Ascending aorta (tissue), 2 donors: Measurements from ENCODE around the gene TTYH3. TPM values are rescaled to one million over a fixed set of nuclear protein-coding genes. Genes with fewer than 3 reads are reported as not detected.

ENCODE experiments used
- DNase-seq, 2 donors: peaks; one replicate each; pipeline ENCODE4 v3.0.0-alpha.2; 2019; ENCODE audit warnings: low spot score in 2 of 2
- H3K27ac ChIP-seq, 2 donors: fragments of 200-600 bp; sonication (generic); one replicate each; pipeline ENCODE4 v1.5.1; 2016 to 2017; ENCODE audit warnings: mild to moderate bottlenecking in 1 of 2
- H3K27me3 ChIP-seq: fragments of 200-600 bp; sonication (generic); one replicate; pipeline ENCODE4 v1.5.1; 2017
- H3K36me3 ChIP-seq, 2 donors: fragments of 200-600 bp; sonication (generic); one replicate each; pipeline ENCODE4 v1.5.1; 2016
- H3K4me1 ChIP-seq, 2 donors: fragments of 200-600 bp; sonication (generic); one replicate each; pipeline ENCODE4 v1.5.1; 2016 to 2017; ENCODE audit warnings: mild to moderate bottlenecking in 1 of 2
- H3K4me3 ChIP-seq, 2 donors: fragments of 200-600 bp; sonication (generic); one replicate each; pipeline ENCODE4 v1.5.1; 2016 to 2017; ENCODE audit warnings: mild to moderate bottlenecking in 1 of 2
- H3K9me3 ChIP-seq, 2 donors: fragments of 200-600 bp; sonication (generic); one replicate each; pipeline ENCODE4 v1.5.1; 2016
- CTCF ChIP-seq, 3 experiments: fragments of 200-600 bp in 2 of 3; fragments of 450-650 bp in 1 of 3; sonication (generic) in 2 of 3; IDR thresholded peaks; one replicate each; pipeline ENCODE4 v1.5.1; 2016 to 2019; ENCODE audit warnings: antibody characterized with exemption in 3 of 3, mild to moderate bottlenecking in 1 of 3, moderate library complexity in 1 of 3
- intact Hi-C: fragments of 100-400 bp; cut with DNase I; formaldehyde crosslinking; loops from one replicate; pipeline ENCODE4 v1.15.1; 2023
- total RNA-seq: library from RNA; depleted of rRNA; stranded (reverse); fragments of >200 nt; gene quantifications from one replicate; pipeline ENCODE4 v1.1.0, GENCODE V29; 2016

The TTYH3 gene
- total RNA-seq, 1 donor from 2014 or later = 70.5 TPM

GRCh38 chr7:2613098-2613930, 18.5 kb upstream of the TTYH3 start:
- intact Hi-C loops = loop anchor here (5.0 kb wide), 1 partner anchor 56 kb away; the partner anchor contains the start of genes BRAT1 and IQCE
- peak overlapping the region in 1 of 2 donors; percentile 54 for H3K4me3 ChIP-seq
- H3K4me1 ChIP-seq = peaks cover 17 to 34% of the 10 kb centered on the region in 2 donors
- no peaks in the 10 kb centered on the region for H3K36me3 ChIP-seq
- H3K27me3 ChIP-seq = no peaks in the 10 kb centered on the region
- no peak for TF ChIP-seq CTCF (IDR thresholded peaks at IDR 0.05)
- H3K9me3 ChIP-seq = no peaks in the 10 kb centered on the region
- peak overlapping the region; percentile 66 to 95 for H3K27ac ChIP-seq
- DNase-seq = no peak

- TF ChIP-seq CTCF (IDR thresholded peaks at IDR 0.05) = no peak
- peak overlapping the region in 1 of 2 donors; percentile 54 for H3K4me3 ChIP-seq
- H3K4me1 ChIP-seq = peaks cover 17 to 40% of the 10 kb centered on the region in 2 donors
- H3K36me3 ChIP-seq = no peaks in the 10 kb centered on the region
- intact Hi-C loops = loop anchor here (1.0 to 5.0 kb wide), 3 partner anchors 17 to 57 kb away; partner anchors contain the start of genes BRAT1, IQCE and TTYH3
- peak; percentile 75 to 95 for DNase-seq
- H3K9me3 ChIP-seq = no peaks in the 10 kb centered on the region
- no peaks in the 10 kb centered on the region for H3K27me3 ChIP-seq
- peak overlapping the region; percentile 66 to 95 for H3K27ac ChIP-seq
Observed at GRCh38 chr7:2613931-2614600, 17.7 kb upstream of the TTYH3 start.

- H3K4me3 ChIP-seq = peak overlapping the region in 1 of 2 donors; percentile 54
- DNase-seq = no peak
Observed at GRCh38 chr7:2614631-2615330, 17.0 kb upstream of the TTYH3 start.

GRCh38 chr7:2616387-2617324, 15.1 kb upstream of the TTYH3 start:
- Histone ChIP-seq H3K4me3 (peak overlapping the region in 1 of 2 donors; percentile 33), H3K27ac (no peak overlapping the region)

More at GRCh38 chr7:2614631-2615330, 17.0 kb upstream of the TTYH3 start:
- TF ChIP-seq CTCF (IDR thresholded peaks at IDR 0.05) = no peak
- Histone ChIP-seq H3K36me3 (no peaks in the 10 kb centered on the region), H3K9me3 (no peaks in the 10 kb centered on the region), H3K27ac (peak overlapping the region; percentile 66 to 95), H3K27me3 (no peaks in the 10 kb centered on the region), H3K4me1 (peaks cover 17 to 45% of the 10 kb centered on the region in 2 donors)
- intact Hi-C loops = loop anchor here (1.0 to 5.0 kb wide), 3 partner anchors 16 to 57 kb away; partner anchors contain the start of genes BRAT1, IQCE and TTYH3

More at GRCh38 chr7:2616387-2617324, 15.1 kb upstream of the TTYH3 start:
- H3K27me3 ChIP-seq = no peaks in the 10 kb centered on the region
- H3K4me1 ChIP-seq = peaks cover 22 to 52% of the 10 kb centered on the region in 2 donors
- H3K9me3 ChIP-seq = no peaks in the 10 kb centered on the region
- no peaks in the 10 kb centered on the region for H3K36me3 ChIP-seq
- intact Hi-C loops = no loop called here
- no peak for DNase-seq
- TF ChIP-seq CTCF (IDR thresholded peaks at IDR 0.05) = no peak
